K562 (cell line): ENCODE measurements around the gene HAT1. TPM values are rescaled to one million over a fixed set of nuclear protein-coding genes. Genes with fewer than 3 reads are reported as not detected.
A peak's percentile ranks its signal among the peaks of the same experiment; 100 is the strongest.

Source experiments
- BCL6 ChIP-seq: fragments of 250-450 bp; sonication (Bioruptor Pico); IDR thresholded peaks from 2 replicates; pipeline ENCODE4 v1.4.0; 2020
- CREB1 ChIP-seq, 2 experiments: sonication (generic) in 1 of 2; formaldehyde crosslinking in 1 of 2; IDR thresholded peaks; 2 replicates each; pipeline versions ENCODE4 v1.6.1 to v1.8.0; 2012 to 2022; ENCODE audit warnings: inconsistent platforms in 1 of 2, mild to moderate bottlenecking in 1 of 2, missing genetic modification reagents in 1 of 2, moderate library complexity in 1 of 2
- E2F8 ChIP-seq: fragments of 450-650 bp; IDR thresholded peaks from 2 replicates; pipeline ENCODE4 v1.7.1; 2018; ENCODE audit warnings: mild to moderate bottlenecking, low read depth; ENCODE audit not compliant: partially characterized antibody
- EP400 ChIP-seq: fragments of 450-650 bp; IDR thresholded peaks from 2 replicates; pipeline ENCODE4 v1.6.1; 2017; ENCODE audit warnings: antibody characterized with exemption, mild to moderate bottlenecking, moderate library complexity
- FOXK1 ChIP-seq: sonication (generic); formaldehyde crosslinking; IDR thresholded peaks from 2 replicates; pipeline ENCODE4 v1.8.0; 2022; ENCODE audit warnings: missing genetic modification reagents, mild to moderate bottlenecking, borderline replicate concordance
- GMEB1 ChIP-seq: fragments of 250-450 bp; sonication (Bioruptor Pico); IDR thresholded peaks from 2 replicates; pipeline ENCODE4 v1.4.0; 2020; ENCODE audit warnings: mild to moderate bottlenecking
- IRF2 ChIP-seq: sonication (generic); formaldehyde crosslinking; IDR thresholded peaks from 2 replicates; pipeline ENCODE4 v1.8.1; 2022; ENCODE audit warnings: mild to moderate bottlenecking, missing genetic modification reagents
- KDM4B ChIP-seq, 2 experiments: fragments of 450-650 bp in 1 of 2; sonication (generic) in 1 of 2; IDR thresholded peaks; 2 replicates each; pipeline ENCODE4 v1.6.1; 2016 to 2017; ENCODE audit warnings: borderline replicate concordance in 2 of 2, antibody characterized with exemption in 1 of 2, low read depth in 1 of 2, mild to moderate bottlenecking in 1 of 2
- KLF6 ChIP-seq: fragments of 250-450 bp; sonication (Bioruptor Pico); IDR thresholded peaks from 2 replicates; pipeline ENCODE4 v1.4.0; 2020; ENCODE audit warnings: mild to moderate bottlenecking, moderate library complexity, borderline replicate concordance
- MLLT1 ChIP-seq, 2 experiments: fragments of 450-650 bp; IDR thresholded peaks; 2 replicates each; pipeline ENCODE4 v1.6.1; 2016
- MYNN ChIP-seq, 2 experiments: sonication (generic); formaldehyde crosslinking in 1 of 2; IDR thresholded peaks; 2 replicates each; pipeline versions ENCODE4 v1.5.0 to v1.6.1; 2016 to 2020; ENCODE audit warnings: antibody characterized with exemption in 1 of 2, missing genetic modification reagents in 1 of 2
- PHF20 ChIP-seq: fragments of 450-650 bp; IDR thresholded peaks from 2 replicates; pipeline ENCODE4 v1.6.1; 2018; ENCODE audit not compliant: partially characterized antibody
- SREBF1 ChIP-seq: fragments of 150-350 bp; IDR thresholded peaks from 2 replicates; pipeline ENCODE4 v1.6.1; 2014; ENCODE audit warnings: antibody characterized with exemption, low read depth, low read length, borderline replicate concordance
- U2AF2 ChIP-seq: fragments of 200-400 bp; formaldehyde crosslinking; optimal IDR thresholded peaks from 2 replicates; pipeline ENCODE3; 2017; ENCODE audit warnings: low read depth, mild to moderate bottlenecking, low read length
- ZNF224 ChIP-seq: sonication (generic); formaldehyde crosslinking; IDR thresholded peaks from 2 replicates; pipeline ENCODE4 v1.8.0; 2022; ENCODE audit warnings: mild to moderate bottlenecking, missing genetic modification reagents
- ZNF639 ChIP-seq, 2 experiments: fragments of 200-800 bp in 1 of 2; sonication (Bioruptor generic) in 1 of 2; sonication (generic) in 1 of 2; formaldehyde crosslinking in 1 of 2; IDR thresholded peaks in 1 of 2; conservative IDR thresholded peaks in 1 of 2; 2 replicates each; pipeline versions ENCODE4 v1.5.0 to v1.6.1; 2016 to 2020; ENCODE audit warnings: missing compliant biosample characterization in 1 of 2, missing genetic modification characterization in 1 of 2, missing genetic modification reagents in 1 of 2
- ZNF644 ChIP-seq: fragments of 200-800 bp; sonication (Bioruptor generic); IDR thresholded peaks from 2 replicates; pipeline ENCODE4 v1.6.1; 2016; ENCODE audit warnings: low read depth, missing genetic modification characterization, missing compliant biosample characterization
- ZNF707 ChIP-seq: fragments of 250-450 bp; sonication (Bioruptor Pico); conservative IDR thresholded peaks from 2 replicates; pipeline ENCODE4 v1.8.0; 2022; ENCODE audit warnings: inconsistent platforms, mild to moderate bottlenecking, moderate library complexity
- polyA plus RNA-seq, 8 experiments: library from polyadenylated mRNA; depleted of rRNA in 4 of 8; stranded (reverse) in 5 of 8; unstranded in 3 of 8; fragments of >200 nt; fragmentation: Nextera tagmentation in 2 of 8; fragmentation: Illumina TruSeq in 1 of 8; extraction: Ambion mirVana in 2 of 8; extraction: Trizol in 1 of 8; gene quantifications; 2 replicates each; pipeline versions ENCODE4 v1.2.1 to v1.2.3, GENCODE V29; 2011 to 2014; ENCODE audit warnings: inconsistent platforms in 1 of 8, missing spikeins in 1 of 8
- total RNA-seq, 7 experiments: library from RNA; depleted of rRNA in 6 of 7; stranded (reverse); fragments of >200 nt in 6 of 7; fragmentation: Illumina TruSeq in 2 of 7; extraction: Trizol in 2 of 7; gene quantifications; 2 replicates each; pipeline versions ENCODE4 v1.2.1 to v1.2.3, GENCODE V29; 2011 to 2021; ENCODE audit warnings: low replicate concordance in 1 of 7

The HAT1 gene
- total and polyA plus RNA-seq, 9 of the 15 experiments (the other 6 are each of a cell fraction or from before 2014, with no cell fraction given): 125 to 384 (median 244) TPM

GRCh38 chr2:171999604-172000469 lies 77.6 kb downstream of the HAT1 start, which contains the start of gene METAP1D (continued):
- TF ChIP-seq ZNF639 (CRISPR knock-in tag; conservative IDR thresholded peaks at IDR 0.05 in 1 of 2, IDR thresholded peaks at IDR 0.05 in 1 of 2) (peak in 1 of 2 experiments; percentile 72; a peak in 2 of 4 replicates), KLF6 (CRISPR knock-in tag) (0 out of 2 replicates have a peak, but pooled peaks have one; percentile 21), MYNN (IDR thresholded peaks at IDR 0.05) (peak; percentile 51; the same call in 1 of the 2 replicates), MYNN (CRISPR knock-in tag; IDR thresholded peaks at IDR 0.05) (no peak), CREB1 (IDR thresholded peaks at IDR 0.05) (peak; percentile 62; the same call in 1 of the 2 replicates), CREB1 (CRISPR knock-in tag; IDR thresholded peaks at IDR 0.05) (peak; percentile 66), BCL6 (no peak), ZNF644 (peak; percentile 91), EP400 (peak; percentile 100), IRF2 (CRISPR knock-in tag) (peak; percentile 9; the same call in 1 of the 2 replicates), GMEB1 (CRISPR knock-in tag) (peak; percentile 51), ZNF224 (CRISPR knock-in tag) (peak; percentile 80; the same call in 1 of the 2 replicates), SREBF1 (no peak), E2F8 (peak; percentile 34), FOXK1 (CRISPR knock-in tag) (peak; percentile 93), PHF20 (peak; percentile 100), MLLT1 (IDR thresholded peaks at IDR 0.05) (peak in 1 of 2 experiments; percentile 42; a peak in 1 of 4 replicates), ZNF707 (no peak), KDM4B (IDR thresholded peaks at IDR 0.05; ENCODE audit: borderline replicate concordance in 2 of 2, low read depth in 1 of 2) (peak in 1 of 2 experiments; percentile 77; a peak in 1 of 4 replicates), U2AF2 (no peak)
